ENCODE measurements around the gene OR8K5.

DNA sequence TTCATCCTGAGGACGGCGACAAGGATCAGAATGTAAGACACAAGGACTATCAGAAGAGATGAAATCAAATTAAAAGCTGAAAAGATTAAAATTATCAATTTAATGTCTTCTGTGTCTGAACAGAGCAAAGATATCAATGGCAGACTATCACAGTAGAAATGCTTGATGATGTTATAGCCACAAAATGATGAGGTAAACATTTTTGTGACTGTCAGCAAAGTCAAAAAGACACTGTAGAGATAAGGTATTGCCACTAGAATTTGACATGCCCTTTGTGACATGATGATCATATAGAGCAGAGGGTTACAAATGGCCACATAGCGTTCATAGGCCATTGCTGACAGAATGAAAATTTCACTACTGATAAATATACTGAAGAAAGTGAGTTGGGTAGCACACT lies 28.5 kb upstream of the OR8K5 start:
- TF ChIP-seq, protein P1, sequence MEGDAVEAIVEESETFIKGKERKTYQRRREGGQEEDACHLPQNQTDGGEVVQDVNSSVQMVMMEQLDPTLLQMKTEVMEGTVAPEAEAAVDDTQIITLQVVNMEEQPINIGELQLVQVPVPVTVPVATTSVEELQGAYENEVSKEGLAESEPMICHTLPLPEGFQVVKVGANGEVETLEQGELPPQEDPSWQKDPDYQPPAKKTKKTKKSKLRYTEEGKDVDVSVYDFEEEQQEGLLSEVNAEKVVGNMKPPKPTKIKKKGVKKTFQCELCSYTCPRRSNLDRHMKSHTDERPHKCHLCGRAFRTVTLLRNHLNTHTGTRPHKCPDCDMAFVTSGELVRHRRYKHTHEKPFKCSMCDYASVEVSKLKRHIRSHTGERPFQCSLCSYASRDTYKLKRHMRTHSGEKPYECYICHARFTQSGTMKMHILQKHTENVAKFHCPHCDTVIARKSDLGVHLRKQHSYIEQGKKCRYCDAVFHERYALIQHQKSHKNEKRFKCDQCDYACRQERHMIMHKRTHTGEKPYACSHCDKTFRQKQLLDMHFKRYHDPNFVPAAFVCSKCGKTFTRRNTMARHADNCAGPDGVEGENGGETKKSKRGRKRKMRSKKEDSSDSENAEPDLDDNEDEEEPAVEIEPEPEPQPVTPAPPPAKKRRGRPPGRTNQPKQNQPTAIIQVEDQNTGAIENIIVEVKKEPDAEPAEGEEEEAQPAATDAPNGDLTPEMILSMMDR (IDR thresholded peaks at IDR 0.05) = no peak
- TF ChIP-seq POLR2A (IDR thresholded peaks at IDR 0.05) = no peak

Measured in heart left ventricle (tissue), 13 donors.